HG03378 (cell line): ENCODE data around the gene AP3S2.
"Not testable (repeated sequence)": the region's sequence is repeated elsewhere in the genome, so short reads cannot be mapped to it uniquely, and the experiment has no call there.

Experiments
- ATAC-seq: cut with Tn5 transposase; IDR thresholded peaks from one replicate; pipeline ENCODE4 v1.9.1; 2021; ENCODE audit warnings: mild to moderate bottlenecking, moderate library complexity; ENCODE audit not compliant: unreplicated experiment

AP3S2 gene

GRCh38 chr15:89869490-89869889, 24.3 kb downstream of the AP3S2 start:
- ATAC-seq, result not testable (repeated sequence)

DNA sequence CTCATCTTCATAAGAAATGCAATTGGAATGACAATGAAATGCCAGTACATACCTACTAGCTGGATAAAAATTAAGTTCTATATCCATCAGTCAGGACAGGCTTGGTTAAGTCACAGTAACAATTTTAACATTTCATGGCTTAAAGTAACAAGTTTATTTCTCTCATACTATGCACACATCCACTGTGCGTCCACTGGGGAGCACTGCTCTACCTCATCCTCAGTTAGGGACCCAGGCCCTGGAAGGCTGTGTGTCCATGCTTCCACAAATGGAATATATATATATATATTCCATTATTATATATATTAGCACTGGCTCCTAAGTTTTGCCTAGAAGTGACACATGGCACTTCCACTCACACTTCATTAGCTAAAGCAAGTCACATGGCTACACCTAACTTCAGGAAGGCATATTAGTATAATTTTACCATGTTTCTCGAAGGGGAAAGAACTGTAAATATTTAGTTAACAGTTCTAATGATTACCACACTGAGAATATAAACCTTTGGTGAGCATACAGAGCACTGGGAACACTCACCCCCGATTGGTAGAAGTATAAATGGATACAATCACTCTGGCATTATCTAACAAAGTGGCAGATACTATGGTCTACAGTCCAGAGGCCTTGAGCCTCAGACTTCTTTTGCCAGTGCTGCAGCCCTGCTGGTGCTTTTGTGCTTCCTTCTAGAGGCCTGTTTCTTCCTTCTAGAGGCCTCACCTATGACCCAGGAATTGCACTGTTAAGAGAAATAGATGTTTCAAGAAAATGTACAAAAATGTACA, 28.6 kb downstream of the AP3S2 start:
- ATAC-seq, result no peak

DNA sequence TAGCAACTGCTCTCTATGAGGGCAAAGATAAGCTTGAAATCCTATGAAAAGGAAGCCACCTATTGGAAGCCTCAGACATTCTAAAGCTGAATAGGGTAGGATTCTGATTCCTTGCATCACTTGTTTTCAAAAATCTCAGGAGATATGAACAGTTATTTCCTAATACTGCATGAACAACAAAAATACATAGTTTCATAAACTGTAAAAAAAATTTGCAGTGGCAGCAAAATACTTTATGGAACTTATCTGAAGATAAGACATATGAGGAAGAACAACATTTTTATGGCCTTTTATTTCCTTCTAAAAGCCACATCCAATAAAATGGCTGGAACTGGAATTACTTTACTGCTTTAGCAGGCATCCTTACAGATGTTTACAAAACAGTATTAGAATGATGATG, 29.9 kb downstream of the AP3S2 start:
- no peak for ATAC-seq

GRCh38 chr15:89860891-89861290, 32.9 kb downstream of the AP3S2 start:
- ATAC-seq, result no peak

GRCh38 chr15:89860431-89860830, 33.4 kb downstream of the AP3S2 start:
- no peak for ATAC-seq

GRCh38 chr15:89858661-89859458, 34.9 kb downstream of the AP3S2 start:
- ATAC-seq, result no peak

GRCh38 chr15:89857673-89858072, 36.1 kb downstream of the AP3S2 start:
- ATAC-seq, result no peak

DNA sequence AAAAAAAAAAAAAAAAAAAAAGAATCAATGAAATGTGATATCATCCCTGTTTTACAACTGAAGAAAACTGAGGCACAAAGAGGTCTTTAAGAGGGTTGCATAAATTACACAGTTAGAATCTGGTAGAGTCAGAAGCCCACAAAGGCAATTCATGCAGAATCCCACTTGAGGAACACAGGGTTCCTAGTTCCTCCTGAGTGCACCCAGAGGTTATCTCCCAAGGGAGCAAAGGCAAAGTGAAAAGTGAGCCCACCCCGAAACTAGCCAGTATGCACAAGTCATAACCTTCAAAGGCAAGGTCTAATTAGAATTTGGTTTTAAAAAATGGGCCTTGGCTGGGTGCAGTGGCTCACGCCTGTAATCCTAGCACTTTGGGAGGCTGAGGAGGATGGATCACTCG, 37.8 kb downstream of the AP3S2 start:
- ATAC-seq, result no peak

DNA sequence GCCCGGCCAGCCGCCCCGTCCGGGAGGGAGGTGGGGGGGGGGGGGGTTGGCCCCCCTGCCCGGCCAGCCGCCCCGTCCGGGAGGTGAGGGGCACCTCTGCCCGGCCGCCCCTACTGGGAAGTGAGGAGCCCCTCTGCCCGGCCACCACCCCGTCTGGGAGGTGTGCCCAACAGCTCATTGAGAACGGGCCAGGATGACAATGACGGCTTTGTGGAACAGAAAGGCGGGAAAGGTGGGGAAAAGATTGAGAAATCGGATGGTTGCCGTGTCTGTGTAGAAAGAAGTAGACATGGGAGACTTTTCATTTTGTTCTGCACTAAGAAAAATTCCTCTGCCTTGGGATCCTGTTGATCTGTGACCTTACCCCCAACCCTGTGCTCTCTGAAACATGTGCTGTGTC, 38.9 kb downstream of the AP3S2 start:
- ATAC-seq, result not testable (repeated sequence)

- ATAC-seq, result no peak
Measured at GRCh38 chr15:89852342-89852995, 41.3 kb downstream of the AP3S2 start.

DNA sequence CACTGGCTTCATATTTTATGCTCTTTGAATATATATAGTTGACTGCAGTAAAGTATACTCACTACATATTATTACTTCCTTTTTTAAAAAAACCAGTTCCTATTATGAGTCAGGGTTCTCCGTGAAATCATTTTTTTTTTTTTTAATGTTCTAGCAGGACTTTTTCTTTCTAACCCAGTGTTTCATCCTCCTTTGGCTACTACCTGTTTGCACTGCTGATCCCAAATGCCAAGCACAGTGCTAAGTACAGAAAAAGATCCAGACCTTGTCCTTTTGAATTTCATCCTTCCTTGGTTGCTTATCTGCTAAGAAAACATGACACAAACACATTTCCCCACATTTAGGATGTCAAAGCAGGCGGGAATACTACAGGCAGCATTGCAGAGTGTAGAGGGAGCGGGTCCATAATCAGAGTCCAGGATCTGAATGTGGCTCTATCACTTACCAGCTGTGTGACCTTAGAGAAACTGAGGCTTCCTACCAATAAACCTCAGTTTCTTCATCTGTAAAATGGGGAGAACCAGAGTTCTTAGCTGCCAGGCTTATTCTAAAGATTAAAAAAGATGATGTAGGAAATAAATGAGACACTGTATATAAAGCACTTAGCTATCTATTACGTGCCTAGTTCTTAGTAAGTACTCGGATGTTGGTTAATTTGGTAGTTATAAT, 42.0 kb downstream of the AP3S2 start:
- peak; percentile 57 for ATAC-seq

- no peak for ATAC-seq
Measured at GRCh38 chr15:89848970-89849292, 44.9 kb downstream of the AP3S2 start.

GRCh38 chr15:89847101-89847500, 46.7 kb downstream of the AP3S2 start:
- ATAC-seq, result no peak

GRCh38 chr15:89845305-89845893, 48.4 kb downstream of the AP3S2 start:
- no peak for ATAC-seq

DNA sequence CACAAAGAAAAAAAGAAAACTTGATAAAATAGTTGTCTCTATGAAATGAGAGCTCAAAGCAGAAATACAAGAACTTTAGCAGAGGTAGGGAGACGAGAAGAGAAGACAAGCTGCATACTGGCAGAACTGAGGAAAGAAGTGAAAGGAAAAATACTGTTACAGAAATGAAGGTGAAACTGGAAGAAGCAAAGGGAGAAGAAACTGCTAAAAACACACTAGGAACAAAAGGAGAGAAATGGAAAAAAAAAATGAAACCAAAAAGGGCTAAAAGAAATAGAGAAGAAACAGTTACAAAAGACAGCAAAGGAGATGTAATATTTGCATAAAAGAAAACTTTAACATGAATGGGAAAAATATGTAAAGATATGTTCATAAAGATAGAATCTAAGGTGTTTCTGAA, 51.8 kb downstream of the AP3S2 start:
- ATAC-seq, result no peak

DNA sequence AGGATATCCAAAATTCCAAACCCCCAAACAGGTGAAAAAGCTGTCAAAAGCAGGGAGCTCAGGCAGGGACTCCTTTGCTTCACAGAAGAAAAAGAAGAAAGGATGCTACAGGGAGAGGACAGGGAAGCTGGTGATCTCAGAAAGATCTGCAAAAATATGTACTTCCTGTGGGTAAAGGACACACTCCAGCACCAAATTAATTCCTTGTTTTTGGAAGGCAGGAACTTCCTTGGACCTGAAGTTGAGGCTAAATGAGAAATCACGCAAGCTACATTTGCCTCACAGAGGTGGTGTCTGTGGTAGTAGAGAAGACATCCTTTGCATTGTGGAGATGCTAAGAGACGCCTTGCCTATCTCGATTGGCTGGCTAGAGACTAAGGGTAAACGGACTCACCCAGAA, 52.5 kb downstream of the AP3S2 start:
- ATAC-seq, result no peak

DNA sequence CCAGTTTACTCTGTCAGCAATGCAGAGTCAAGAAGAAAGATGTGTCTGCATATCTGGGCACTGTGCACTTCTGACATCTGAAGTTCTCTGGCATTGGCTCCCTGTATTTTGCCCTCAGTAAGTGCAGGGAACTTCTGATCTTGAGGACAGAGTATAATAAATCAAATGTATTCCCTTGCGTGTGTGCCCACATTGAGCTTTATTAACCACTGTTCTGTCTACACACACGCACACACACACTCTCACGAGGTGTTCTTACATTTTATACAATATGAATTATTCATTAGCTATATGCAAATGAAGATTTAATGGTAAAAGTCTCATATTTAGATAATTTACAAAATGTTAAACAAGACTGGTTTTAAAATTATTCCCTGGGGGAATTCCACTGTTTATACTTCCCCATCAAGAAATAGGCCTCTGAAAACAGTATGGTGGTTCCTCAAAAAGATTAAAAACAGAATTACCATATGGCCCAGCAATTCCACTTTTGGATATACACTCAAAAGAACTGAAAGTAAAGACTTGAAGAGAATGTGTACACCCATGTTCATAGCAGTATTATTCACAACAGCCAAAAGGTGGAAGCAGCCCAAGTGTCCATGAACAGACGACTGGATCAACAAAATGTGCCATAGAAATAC, 54.5 kb downstream of the AP3S2 start:
- no peak for ATAC-seq

GRCh38 chr15:89837830-89838178, 56.0 kb downstream of the AP3S2 start:
- ATAC-seq, result no peak

- no peak for ATAC-seq
Measured at GRCh38 chr15:89837134-89837829, 56.5 kb downstream of the AP3S2 start.
